CD4-positive, alpha-beta T cell treated with Interleukin-10 for 1 hour (primary cell): ENCODE data around the gene QKI.
"Not testable (repeated sequence)": the region's sequence is repeated elsewhere in the genome, so short reads cannot be mapped to it uniquely, and the experiment has no call there.

ENCODE experiments used
- DNase-seq: peaks from one replicate; pipeline ENCODE4 v3.0.0-alpha.2; 2020

The QKI gene

DNA sequence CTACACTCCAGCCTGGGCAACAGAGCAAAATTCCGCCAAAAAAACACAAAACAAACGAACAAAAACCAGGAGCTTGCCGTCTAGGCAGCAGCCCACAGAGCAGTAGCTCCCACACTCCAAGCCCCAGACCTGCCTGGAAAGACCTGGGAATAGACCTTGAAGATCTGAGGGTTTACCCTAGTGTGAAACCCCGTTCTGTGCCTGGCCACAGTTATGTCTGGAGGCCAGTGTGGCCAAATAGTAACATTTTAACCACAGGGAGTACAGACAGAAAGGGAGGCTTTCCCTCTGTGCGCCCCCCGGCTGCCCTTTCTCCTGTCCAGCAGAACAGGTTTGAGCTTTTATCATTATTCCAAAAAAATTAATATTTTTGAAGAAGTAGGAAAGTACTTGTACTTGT is 172.4 kb downstream of the QKI start:
- DNase-seq: no peak

DNA sequence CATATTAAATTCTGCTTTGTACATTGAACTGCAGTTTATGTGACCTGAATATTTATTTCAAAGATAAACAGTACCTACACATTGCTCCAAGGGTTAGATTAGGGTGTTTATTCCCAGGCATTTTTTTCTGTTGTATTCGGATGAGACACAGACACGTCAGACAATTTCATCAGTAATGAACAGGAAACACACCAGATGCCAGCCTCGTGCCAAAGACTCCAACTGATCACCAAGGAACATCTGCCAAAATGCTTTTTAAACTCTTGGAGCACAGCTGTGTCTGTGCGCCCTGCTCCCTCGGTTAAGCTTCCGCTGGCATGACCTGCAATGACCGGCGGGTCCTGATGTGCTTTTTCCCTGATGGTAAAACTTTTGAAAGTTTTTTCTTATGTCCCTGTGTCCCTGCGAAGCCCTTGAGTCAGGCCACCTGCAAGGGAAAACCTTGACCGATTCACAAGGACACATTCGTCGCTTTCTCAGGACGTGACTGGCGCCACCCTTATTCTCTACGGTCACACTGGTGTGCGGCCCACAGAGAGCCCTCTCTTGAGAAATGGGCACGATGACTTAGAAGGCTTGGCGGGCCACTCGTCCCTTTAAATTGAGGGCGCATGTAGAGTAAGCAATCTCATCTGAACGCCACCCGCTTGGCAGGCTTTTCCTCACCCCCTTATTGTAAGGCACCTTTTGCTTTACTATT is 173.9 kb downstream of the QKI start:
- DNase-seq: no peak

GRCh38 chr6:163589387-163589786 is 174.9 kb downstream of the QKI start:
- no peak for DNase-seq

DNA sequence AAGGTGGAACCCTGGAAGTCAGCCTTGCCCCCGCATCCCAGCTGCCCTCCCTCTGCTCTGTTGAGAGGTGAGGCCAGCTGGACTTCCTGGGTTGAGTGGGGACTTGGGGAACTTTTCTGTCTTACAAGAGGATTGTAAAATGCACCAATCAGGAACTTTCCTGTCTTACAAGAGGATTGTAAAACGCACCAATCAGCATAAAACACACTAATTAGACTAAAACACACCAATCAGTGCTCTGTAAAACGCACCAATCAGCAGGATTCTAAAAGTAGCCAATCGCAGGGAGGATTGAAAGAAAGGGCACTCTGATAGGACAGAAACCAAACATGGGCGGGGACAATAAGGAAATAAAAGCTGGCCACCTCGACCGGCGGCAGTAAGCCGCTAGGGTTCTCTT is 175.6 kb downstream of the QKI start:
- DNase-seq: not testable (repeated sequence)

DNA sequence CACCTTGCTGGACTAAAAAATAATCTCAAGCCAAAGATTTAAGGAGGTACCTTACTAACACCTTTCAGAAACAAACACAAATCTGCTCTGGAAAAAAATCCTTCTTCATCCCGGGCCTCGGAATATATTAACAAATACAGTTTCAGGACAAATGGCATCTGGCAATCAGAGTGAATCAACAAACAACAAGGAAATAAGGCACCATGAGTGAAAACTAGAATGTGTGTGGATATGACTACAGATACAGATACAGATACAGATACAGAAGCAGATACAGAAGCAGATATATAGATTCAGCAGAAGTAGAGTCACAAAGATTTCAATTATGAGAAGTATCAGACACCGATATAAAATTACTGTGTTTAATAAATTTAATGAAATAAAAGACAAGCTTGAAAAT is 178.4 kb downstream of the QKI start:
- DNase-seq: no peak

GRCh38 chr6:163596174-163596573 is 181.7 kb downstream of the QKI start:
- DNase-seq: no peak

- DNase-seq: no peak
Measured at GRCh38 chr6:163599136-163599535, 184.6 kb downstream of the QKI start.

- no peak for DNase-seq
Measured at GRCh38 chr6:163599684-163600083, 185.2 kb downstream of the QKI start.

GRCh38 chr6:163600331-163600730 is 185.8 kb downstream of the QKI start:
- DNase-seq: no peak

GRCh38 chr6:163600781-163601180 is 186.3 kb downstream of the QKI start:
- DNase-seq: no peak

- no peak for DNase-seq
Measured at GRCh38 chr6:163602851-163603250, 188.3 kb downstream of the QKI start.

DNA sequence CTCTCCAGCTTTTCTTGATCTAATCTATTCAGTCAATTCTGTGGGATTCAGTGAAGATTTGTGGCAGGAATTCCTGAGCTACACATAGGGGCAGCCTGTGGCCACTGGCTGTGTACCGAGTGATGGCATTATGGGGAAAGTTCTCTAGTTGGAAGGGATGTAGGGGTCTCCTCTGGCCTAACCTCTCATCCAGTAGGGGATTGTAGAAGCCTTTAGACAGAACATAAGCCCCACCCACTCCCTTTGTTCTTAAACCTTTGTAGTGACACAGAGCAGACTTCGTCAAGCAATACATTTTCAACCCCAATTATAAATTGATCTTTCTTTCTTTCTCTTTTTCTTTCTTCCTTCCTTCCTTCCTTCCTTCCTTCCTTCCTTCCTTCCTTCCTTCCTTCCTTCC is 188.9 kb downstream of the QKI start:
- no peak for DNase-seq

DNA sequence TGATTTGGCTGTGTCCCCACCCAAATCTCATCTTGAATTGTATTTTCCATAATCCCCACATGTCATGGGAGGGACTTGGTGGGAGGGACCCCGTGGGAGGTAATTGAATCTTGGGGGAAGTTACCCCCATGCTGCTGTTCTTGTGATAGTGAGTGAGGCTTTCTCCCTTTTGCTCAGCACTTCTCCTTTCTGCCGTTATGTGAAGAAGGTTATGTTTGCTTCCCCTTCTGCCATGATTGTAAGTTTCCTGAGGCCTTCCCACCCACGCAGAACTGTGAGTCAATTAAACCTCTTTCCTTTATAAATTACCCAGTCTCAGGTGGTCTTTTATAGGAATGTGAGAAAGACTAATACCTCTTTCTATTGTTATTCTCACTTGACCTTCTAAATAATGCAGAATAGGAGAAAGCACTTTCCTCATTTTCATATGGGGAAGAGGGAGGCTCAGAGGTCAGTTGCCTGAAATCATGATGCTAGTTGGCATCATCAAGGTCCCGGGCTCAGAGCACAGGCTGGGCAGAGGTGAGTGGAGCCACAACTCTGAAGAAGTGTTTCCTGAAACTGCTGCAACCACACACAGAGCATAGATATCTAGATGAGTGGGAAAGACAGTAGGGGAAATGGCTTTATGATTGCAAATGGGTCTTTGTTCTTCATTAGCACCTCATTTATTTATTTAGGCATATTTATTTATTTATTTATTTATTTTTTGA is 191.0 kb downstream of the QKI start:
- DNase-seq: no peak

GRCh38 chr6:163607792-163608191 is 193.3 kb downstream of the QKI start:
- DNase-seq: no peak

- peak; percentile 1 for DNase-seq
Measured at GRCh38 chr6:163608204-163608644, 193.7 kb downstream of the QKI start.

GRCh38 chr6:163612200-163612599 is 197.7 kb downstream of the QKI start:
- no peak for DNase-seq

DNA sequence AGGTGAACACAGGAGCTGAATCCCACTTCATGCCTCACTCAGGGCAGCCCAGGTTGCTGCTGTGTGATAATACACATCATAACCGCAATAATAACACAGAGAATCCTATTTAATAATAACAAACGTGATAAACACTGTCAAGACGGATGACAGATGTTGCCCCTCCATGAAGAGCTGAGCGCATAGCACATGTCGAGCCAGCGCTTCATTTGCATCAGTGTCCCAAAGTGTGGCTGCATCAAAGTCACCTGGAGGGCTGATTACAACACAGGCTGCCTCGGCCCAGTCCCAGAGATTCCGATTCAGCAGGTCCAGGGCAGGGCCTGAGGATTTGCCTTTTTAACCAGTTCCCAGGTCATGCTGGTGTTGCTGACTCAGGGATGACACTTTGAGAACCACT is 198.5 kb downstream of the QKI start:
- no peak for DNase-seq

- no peak for DNase-seq
Measured at GRCh38 chr6:163613668-163614067, 199.2 kb downstream of the QKI start.

- DNase-seq: no peak
Measured at GRCh38 chr6:163616452-163616851, 201.9 kb downstream of the QKI start.

GRCh38 chr6:163617549-163617948 is 203.0 kb downstream of the QKI start:
- DNase-seq: no peak

DNA sequence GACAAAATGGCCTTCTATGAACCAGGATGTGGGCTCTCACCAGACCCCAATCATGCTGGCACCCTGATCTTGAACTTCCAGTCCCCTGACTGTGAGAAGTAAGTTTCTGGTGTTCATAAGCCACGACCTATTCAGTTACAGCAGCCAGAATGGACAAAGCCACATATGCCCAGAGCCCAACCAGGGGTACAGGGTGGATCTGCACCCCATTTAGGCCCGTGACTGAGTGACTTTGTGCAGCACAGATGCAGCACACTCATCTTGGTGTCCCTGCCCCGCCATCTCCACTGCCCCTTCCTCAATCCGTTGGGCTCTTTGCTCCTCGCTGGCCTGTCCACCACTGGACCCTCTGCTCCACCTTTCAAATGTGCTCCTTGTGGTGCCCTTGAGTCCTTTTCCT is 205.6 kb downstream of the QKI start:
- DNase-seq: no peak

GRCh38 chr6:163620670-163621330 is 206.3 kb downstream of the QKI start:
- DNase-seq: no peak

- DNase-seq: no peak
Measured at GRCh38 chr6:163625265-163625664, 210.7 kb downstream of the QKI start.
